HG02759 (cell line): ENCODE measurements around the gene OR4A16.

Experiments
- ATAC-seq: cut with Tn5 transposase; IDR thresholded peaks from one replicate; pipeline ENCODE4 v1.9.1; 2021; ENCODE audit warnings: mild to moderate bottlenecking, moderate library complexity; ENCODE audit not compliant: unreplicated experiment

The OR4A16 gene, protein sequence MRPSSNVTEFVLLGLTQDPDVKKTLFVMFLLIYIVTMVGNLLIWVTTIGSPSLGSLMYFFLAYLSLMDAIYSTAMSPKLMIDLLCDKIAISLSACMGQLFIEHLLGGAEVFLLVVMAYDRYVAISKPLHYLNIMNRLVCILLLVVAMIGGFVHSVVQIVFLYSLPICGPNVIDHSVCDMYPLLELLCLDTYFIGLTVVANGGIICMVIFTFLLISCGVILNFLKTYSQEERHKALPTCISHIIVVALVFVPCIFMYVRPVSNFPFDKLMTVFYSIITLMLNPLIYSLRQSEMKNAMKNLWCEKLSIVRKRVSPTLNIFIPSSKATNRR

DNA sequence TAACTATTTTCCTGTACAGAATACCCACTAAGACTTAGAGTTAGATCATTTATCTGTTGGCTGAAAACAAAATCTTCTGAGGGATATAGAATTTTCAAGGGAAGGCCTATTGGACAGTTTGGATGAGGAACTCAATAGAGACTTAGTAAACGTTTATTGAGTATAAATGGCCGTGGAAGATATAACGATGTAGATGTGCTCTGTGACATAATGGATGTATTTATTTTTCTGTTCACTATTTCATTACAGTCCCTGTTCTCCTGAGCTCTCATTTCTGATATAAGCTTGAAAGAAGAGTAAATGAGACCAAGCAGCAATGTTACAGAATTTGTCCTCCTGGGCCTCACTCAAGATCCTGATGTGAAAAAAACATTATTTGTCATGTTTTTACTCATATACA, at the start of gene OR4A16:
TSS of gene OR4A16 (plus strand) at position 301 of the 400 bp plus-strand sequence. CDS start at position 301, 0 bp downstream.
- ATAC-seq, result no peak

DNA sequence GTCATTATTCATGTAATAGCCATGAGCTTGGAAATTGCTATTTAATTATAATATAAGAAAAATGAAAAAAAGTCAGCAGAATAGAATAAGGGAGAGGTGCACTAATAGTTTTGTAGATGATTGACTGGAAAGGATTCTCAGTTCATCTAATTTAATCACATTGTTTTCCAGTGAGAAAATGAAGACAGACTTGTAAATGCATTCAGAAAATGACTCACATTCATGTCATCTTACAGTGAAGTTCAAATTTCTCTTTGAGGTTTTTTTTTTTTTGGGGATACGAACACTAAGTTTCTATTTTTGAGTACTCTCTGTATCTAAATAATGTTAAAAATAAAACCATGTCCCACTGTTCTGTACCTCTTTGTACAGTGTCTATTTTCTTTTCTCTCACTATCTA, 18.5 kb upstream of the OR4A16 start:
- ATAC-seq, result no peak

DNA sequence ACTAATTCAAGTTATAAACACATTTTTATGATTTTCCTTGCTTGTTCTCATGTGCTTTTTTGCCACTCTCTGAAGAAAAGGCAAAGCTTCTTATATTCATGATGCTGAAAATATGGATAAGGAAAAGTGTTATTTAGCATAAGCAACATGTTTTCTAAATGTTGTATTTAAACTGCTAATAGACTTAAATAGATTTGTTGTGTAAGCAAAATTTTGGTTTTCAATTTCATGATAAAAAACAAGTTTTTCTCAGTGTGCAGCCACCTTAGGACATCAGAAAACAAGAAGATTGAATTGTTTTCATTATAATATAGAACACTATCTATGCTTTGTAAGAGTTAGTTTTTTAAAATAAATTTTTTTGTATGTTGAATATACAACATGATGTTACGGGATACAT, 2.3 kb downstream of the OR4A16 start:
- ATAC-seq, result no peak

DNA sequence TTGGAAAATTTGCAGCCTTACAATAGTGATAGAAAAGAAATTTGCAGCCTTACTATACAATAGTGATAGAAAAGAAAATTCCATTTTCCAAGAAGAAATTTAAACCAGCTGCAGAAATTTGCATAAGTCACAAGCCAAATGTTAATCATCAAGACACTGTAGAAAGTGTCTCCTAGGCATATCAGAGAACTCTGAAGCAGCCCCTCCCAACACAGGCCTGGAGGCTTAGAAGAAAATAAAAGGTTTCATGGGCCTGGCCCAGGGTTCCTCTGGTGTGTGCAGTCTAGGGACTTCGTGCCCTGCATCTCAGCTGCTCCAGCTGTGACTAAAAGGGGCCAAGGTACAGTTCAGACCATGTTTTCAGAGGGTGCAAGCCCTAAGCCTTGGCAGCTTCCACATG, 6.0 kb downstream of the OR4A16 start:
- no peak for ATAC-seq

DNA sequence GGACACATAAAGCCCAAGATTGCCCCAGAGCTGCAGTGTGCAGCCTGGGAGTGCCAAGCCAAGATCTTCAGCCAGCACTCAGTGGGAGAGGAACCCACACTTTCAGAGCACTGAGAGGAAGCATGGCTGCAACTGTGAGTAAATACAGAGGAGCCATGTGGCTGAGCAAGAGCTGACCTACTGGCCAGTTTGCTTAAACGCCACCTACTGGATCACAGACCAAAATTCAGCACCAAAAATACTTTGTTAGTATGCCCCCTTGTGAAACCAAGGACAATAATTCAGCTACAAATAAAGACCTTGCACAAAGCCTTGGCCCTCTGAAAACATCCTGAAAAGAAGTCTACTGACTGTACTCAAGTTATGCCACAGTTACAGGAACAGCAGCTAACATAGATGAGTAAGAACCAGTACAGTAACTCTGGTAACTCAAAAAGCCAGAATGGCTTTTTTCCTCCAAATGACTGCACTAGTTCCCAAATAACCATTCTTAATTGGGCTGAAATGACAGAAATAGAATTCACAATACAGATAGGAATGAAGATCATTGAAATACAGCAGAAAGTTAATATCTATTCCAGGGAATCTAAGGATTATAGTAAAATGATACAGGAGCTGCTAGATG, 14.7 kb downstream of the OR4A16 start:
- peak; percentile 39 for ATAC-seq

DNA sequence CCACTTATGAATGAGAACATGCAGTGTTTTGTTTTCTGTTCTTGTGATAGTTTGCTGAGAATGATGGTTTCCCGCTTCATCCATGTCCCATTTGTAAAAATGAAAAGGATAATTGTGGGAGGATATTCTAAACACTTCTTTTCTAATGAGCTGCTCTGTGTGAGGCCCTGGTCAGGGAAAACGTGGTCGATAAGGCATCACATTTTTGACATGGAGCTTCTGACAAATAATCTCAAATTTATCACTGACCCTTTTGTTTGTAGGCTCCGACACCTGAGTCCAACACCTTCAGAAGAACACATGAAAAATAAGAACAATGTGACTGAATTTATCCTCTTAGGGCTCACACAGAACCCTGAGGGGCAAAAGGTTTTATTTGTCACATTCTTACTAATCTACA, 24.7 kb downstream of the OR4A16 start, which contains the start of gene OR4A15:
TSS of gene OR4A15 (plus strand) at position 301 of the 400 bp plus-strand sequence. CDS start at position 301, 0 bp downstream.
- ATAC-seq, result no peak
